ENCODE measurements around the gene SLAIN2.
"Not testable (repeated sequence)": the region's sequence is repeated elsewhere in the genome, so short reads cannot be mapped to it uniquely, and the experiment has no call there.

The SLAIN2 gene

GRCh38 chr4:48436318-48436717, 95.0 kb downstream of the SLAIN2 start:
- no peak for DNase-seq (ENCODE audit: low spot score)
- TF ChIP-seq CTCF (IDR thresholded peaks at IDR 0.05; ENCODE audit: extremely low read depth, missing control alignments) = no peak

DNA sequence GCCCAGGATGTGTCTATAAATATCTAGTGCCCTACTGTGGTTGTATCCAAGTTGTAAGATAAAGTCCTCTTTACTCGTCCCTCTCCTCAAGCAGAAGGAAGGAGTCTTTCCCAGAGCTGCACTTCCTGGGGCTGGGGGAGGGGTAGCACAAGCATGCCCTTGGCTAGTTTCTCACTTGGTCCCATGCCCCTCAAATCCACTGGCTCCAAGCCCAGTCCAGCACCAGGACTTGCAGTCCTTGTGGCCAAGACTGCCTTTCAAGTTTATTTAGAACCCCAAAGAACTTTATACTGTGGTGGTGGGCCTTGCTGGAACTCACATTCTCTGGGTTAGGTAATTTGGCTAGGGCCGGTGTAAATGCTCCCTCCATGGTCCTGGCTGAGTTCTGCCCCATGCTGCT, 98.7 kb downstream of the SLAIN2 start:
- no peak for TF ChIP-seq CTCF (IDR thresholded peaks at IDR 0.05; ENCODE audit: extremely low read depth, missing control alignments)

DNA sequence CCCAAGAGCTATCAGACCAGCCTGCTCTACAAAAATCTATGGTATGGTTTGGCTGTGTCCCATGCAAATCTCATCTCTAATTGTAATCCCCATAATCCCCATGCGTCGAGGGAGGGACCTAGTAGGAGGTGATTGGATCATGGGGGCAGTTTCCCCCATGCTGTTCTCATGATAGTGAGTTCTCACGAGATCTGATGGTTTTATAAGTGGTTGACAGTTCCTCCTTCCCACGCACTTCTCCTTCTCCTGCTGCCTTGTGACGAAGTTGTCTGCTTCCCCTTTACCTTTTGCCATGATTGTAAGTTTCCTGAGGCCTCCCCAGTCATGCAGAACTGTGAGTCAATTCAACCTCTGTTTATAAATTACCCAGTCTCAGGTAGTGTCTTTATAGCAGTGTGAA, 99.6 kb downstream of the SLAIN2 start:
- DNase-seq (ENCODE audit: low spot score) = not testable (repeated sequence)

More for the DNA sequence above, 98.7 kb downstream of the SLAIN2 start:
- no peak for DNase-seq (ENCODE audit: low spot score)

- peak; percentile 13 for TF ChIP-seq CTCF (IDR thresholded peaks at IDR 0.05; ENCODE audit: extremely low read depth, missing control alignments)
- DNase-seq (ENCODE audit: low spot score) = no peak
Observed at GRCh38 chr4:48445704-48446103, 104.4 kb downstream of the SLAIN2 start.

GRCh38 chr4:48446642-48447041, 105.3 kb downstream of the SLAIN2 start:
- no peak for DNase-seq (ENCODE audit: low spot score)
- TF ChIP-seq CTCF (IDR thresholded peaks at IDR 0.05; ENCODE audit: extremely low read depth, missing control alignments) = no peak

GRCh38 chr4:48449151-48449550, 107.8 kb downstream of the SLAIN2 start:
- no peak for TF ChIP-seq CTCF (IDR thresholded peaks at IDR 0.05; ENCODE audit: extremely low read depth, missing control alignments)
- DNase-seq (ENCODE audit: low spot score) = no peak

DNA sequence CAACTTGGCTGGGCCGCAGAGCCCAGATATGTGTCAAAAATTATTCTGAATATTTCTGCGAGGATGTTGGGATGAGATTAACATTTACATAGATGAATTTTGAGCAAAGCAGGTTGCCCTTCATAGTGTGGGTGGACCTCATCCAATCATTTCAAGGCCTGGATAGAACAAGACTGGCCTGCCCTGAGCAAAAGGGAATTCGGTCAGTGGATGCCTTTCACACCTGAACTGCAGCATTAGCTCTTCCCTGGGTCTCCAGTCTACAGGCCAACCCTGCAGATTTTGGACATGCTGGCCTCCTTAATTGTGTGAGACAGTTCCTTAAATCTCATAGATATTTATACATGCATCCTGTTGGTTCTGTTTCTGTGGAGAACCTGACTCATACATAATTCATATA, 109.4 kb downstream of the SLAIN2 start:
- DNase-seq (ENCODE audit: low spot score) = no peak

GRCh38 chr4:48451656-48452055, 110.3 kb downstream of the SLAIN2 start:
- DNase-seq (ENCODE audit: low spot score) = not testable (repeated sequence)

More for the DNA sequence above, 109.4 kb downstream of the SLAIN2 start:
- no peak for TF ChIP-seq CTCF (IDR thresholded peaks at IDR 0.05; ENCODE audit: extremely low read depth, missing control alignments)

- no peak for DNase-seq (ENCODE audit: low spot score)
- TF ChIP-seq CTCF (IDR thresholded peaks at IDR 0.05; ENCODE audit: extremely low read depth, missing control alignments) = no peak
Observed at GRCh38 chr4:48454591-48454990, 113.3 kb downstream of the SLAIN2 start.
